Ovary (tissue), 9 donors: ENCODE data around the gene CD300H. TPM values are rescaled to one million over a fixed set of nuclear protein-coding genes. Genes with fewer than 3 reads are reported as not detected.

Experiments
- DNase-seq, 5 donors: peaks; one replicate each; pipeline ENCODE4 v3.0.0-alpha.2; 2019 to 2020
- H3K27ac ChIP-seq, 2 donors: fragments of 200-600 bp; one replicate each; pipeline versions ENCODE4 v1.5.1 to v1.8.0; 2019 to 2022
- H3K27me3 ChIP-seq: fragments of 200-600 bp; one replicate; pipeline ENCODE4 v1.8.0; 2022
- H3K36me3 ChIP-seq: fragments of 200-600 bp; sonication (generic); one replicate; pipeline ENCODE4 v1.5.1; 2019
- H3K4me1 ChIP-seq: one replicate; pipeline ENCODE4 v1.8.1; 2013; ENCODE audit warnings: mild to moderate bottlenecking, moderate library complexity; ENCODE audit not compliant: insufficient read depth
- H3K4me3 ChIP-seq: fragments of 200-600 bp; sonication (generic); one replicate; pipeline ENCODE4 v1.5.1; 2017
- H3K9me3 ChIP-seq, 2 donors: fragments of 200-600 bp in 1 of 2; sonication (generic) in 1 of 2; one replicate each; pipeline versions ENCODE4 v1.5.1 to v1.8.1; 2013 to 2019; ENCODE audit warnings: mild to moderate bottlenecking in 1 of 2, moderate library complexity in 1 of 2
- CTCF ChIP-seq, 3 donors: fragments of 450-650 bp in 2 of 3; fragments of 200-600 bp in 1 of 3; IDR thresholded peaks; one replicate each; pipeline versions ENCODE4 v1.5.1 to v1.8.0; 2016 to 2022; ENCODE audit warnings: antibody characterized with exemption in 3 of 3, mild to moderate bottlenecking in 1 of 3
- EP300 ChIP-seq: sonication (generic); formaldehyde crosslinking; IDR thresholded peaks from one replicate; pipeline ENCODE4 v1.6.1; 2017; ENCODE audit warnings: antibody characterized with exemption
- POLR2A ChIP-seq: fragments of 450-650 bp; IDR thresholded peaks from one replicate; pipeline ENCODE4 v1.6.1; 2017; ENCODE audit warnings: antibody characterized with exemption, mild to moderate bottlenecking, moderate library complexity
- WGBS, 3 donors: extraction: QIAGEN DNeasy Blood & Tissue Kit in 1 of 3; methylation state at CpG; one replicate each; pipeline versions ENCODE4 v1.1.5 to v1.1.7; 2013 to 2017; 5-methylcytosine and 5-hydroxymethylcytosine counted together
- intact Hi-C, 4 donors: fragments of 100-400 bp; cut with DNase I; formaldehyde crosslinking; loops; one replicate each; pipeline versions ENCODE4 v1.11.0 to v1.15.1; 2022 to 2023
- polyA plus RNA-seq, 2 donors: library from polyadenylated mRNA; stranded (reverse); fragments of 200-250 nt in 1 of 2; fragments of 350-450 nt in 1 of 2; fragmentation: Illumina TruSeq in 1 of 2; extraction: RNeasy Lipid Tissue Mini Kit (QIAGEN cat#74804) in 1 of 2; gene quantifications; one replicate each; pipeline ENCODE4 v1.2.3, GENCODE V29; 2013 to 2014
- total RNA-seq, 7 donors: library from RNA; depleted of rRNA in 2 of 7; stranded (reverse); fragments of >200 nt in 2 of 7; fragmentation: NEBNext Ultra II Directional in 3 of 7; extraction: Animal tissue kit (Norgen Biotek cat#: 25700) in 3 of 7; gene quantifications; one replicate each; pipeline versions ENCODE4 v1.1.0 to v1.2.4, GENCODE V29; 2016 to 2023
- donor health status: DM: no; HTN: no; CAD: no; lungs with moderate emphysema.
- donor health status: DM: no; HTN: no; CAD: no.
- donor health status: Bipolar disorder and iron deficiency.
- donor health status: DM: yes; HTN: yes; CAD: no.
- donor health status: DM: no; HTN: no; CAD: no.
- donor health status: DM: yes; HTN: yes; CAD: no.

CD300H gene
- total and polyA plus RNA-seq, 9 donors = not detected

GRCh38 chr17:74599448-74599939 is 32.2 kb upstream of the CD300H start:
- H3K4me3 ChIP-seq = no peak overlapping the region
- no peaks in the 10 kb centered on the region for H3K9me3 ChIP-seq
- no peaks in the 10 kb centered on the region for H3K36me3 ChIP-seq
- intact Hi-C loops = no loop called here
- H3K27me3 ChIP-seq = no peaks in the 10 kb centered on the region
- no peak for DNase-seq
- H3K4me1 ChIP-seq = no peaks in the 10 kb centered on the region
- H3K27ac ChIP-seq = no peak overlapping the region
- WGBS, 3 donors = 37 to 43% (median 38%) methylated on average over 10 of the region's 10 CpGs
- no peak for TF ChIP-seq POLR2A
- no peak for TF ChIP-seq CTCF (IDR thresholded peaks at IDR 0.05)
- no peak for TF ChIP-seq EP300

GRCh38 chr17:74599023-74599399 is 31.7 kb upstream of the CD300H start:
- Histone ChIP-seq H3K4me1 (no peaks in the 10 kb centered on the region), H3K27ac (no peak overlapping the region), H3K4me3 (no peak overlapping the region), H3K27me3 (no peaks in the 10 kb centered on the region), H3K9me3 (no peaks in the 10 kb centered on the region), H3K36me3 (no peaks in the 10 kb centered on the region)
- no peak for TF ChIP-seq POLR2A
- TF ChIP-seq EP300 = no peak
- TF ChIP-seq CTCF (IDR thresholded peaks at IDR 0.05) = no peak
- intact Hi-C loops = no loop called here
- no peak for DNase-seq
- WGBS, 3 donors = 22 to 37% (median 23%) methylated on average over 3 of the region's 3 CpGs

- no peaks in the 10 kb centered on the region for H3K4me1 ChIP-seq
- DNase-seq = no peak
- no peaks in the 10 kb centered on the region for H3K36me3 ChIP-seq
- no peak overlapping the region for H3K27ac ChIP-seq
- no peaks in the 10 kb centered on the region for H3K27me3 ChIP-seq
- no peak overlapping the region for H3K4me3 ChIP-seq
- 72 to 74% (median 72%) methylated on average over 4 of the region's 4 CpGs for WGBS, 3 donors
- TF ChIP-seq EP300 (no peak), POLR2A (no peak), CTCF (IDR thresholded peaks at IDR 0.05) (no peak)
- intact Hi-C loops = no loop called here
- no peaks in the 10 kb centered on the region for H3K9me3 ChIP-seq
Observed at GRCh38 chr17:74598346-74599022, 31.2 kb upstream of the CD300H start.

- no peaks in the 10 kb centered on the region for H3K9me3 ChIP-seq
- H3K4me3 ChIP-seq = no peak overlapping the region
- H3K27me3 ChIP-seq = no peaks in the 10 kb centered on the region
- no peak overlapping the region for H3K27ac ChIP-seq
- TF ChIP-seq CTCF (IDR thresholded peaks at IDR 0.05) (no peak), POLR2A (no peak), EP300 (no peak)
- no peaks in the 10 kb centered on the region for H3K4me1 ChIP-seq
- DNase-seq = no peak
- intact Hi-C loops = no loop called here
- 66 to 77% (median 74%) methylated on average over 8 of the region's 8 CpGs for WGBS, 3 donors
- no peaks in the 10 kb centered on the region for H3K36me3 ChIP-seq
Observed at GRCh38 chr17:74597069-74597790, 29.9 kb upstream of the CD300H start.
